PC-3 (cell line): Measurements from ENCODE around the gene PRRX1.

Experiments
- EZH2 ChIP-seq: fragments of 300-600 bp; sonication (generic); IDR thresholded peaks from one replicate; pipeline ENCODE4 v1.6.1; 2017; ENCODE audit warnings: antibody characterized with exemption, mild to moderate bottlenecking, low read length; ENCODE audit not compliant: unreplicated experiment
- EZH2phosphoT487 ChIP-seq: fragments of 300-600 bp; sonication (generic); IDR thresholded peaks from 2 replicates; pipeline ENCODE4 v1.6.1; 2018; ENCODE audit warnings: mild to moderate bottlenecking, antibody characterized with exemption, low read length, borderline replicate concordance
- TF ChIP-seq, protein P1 (sequence below): fragments of 300-600 bp; sonication (generic); conservative IDR thresholded peaks from 2 replicates; pipeline ENCODE4 v1.5.1; 2017; ENCODE audit warnings: antibody characterized with exemption, low read depth, mild to moderate bottlenecking, low read length

DNA sequence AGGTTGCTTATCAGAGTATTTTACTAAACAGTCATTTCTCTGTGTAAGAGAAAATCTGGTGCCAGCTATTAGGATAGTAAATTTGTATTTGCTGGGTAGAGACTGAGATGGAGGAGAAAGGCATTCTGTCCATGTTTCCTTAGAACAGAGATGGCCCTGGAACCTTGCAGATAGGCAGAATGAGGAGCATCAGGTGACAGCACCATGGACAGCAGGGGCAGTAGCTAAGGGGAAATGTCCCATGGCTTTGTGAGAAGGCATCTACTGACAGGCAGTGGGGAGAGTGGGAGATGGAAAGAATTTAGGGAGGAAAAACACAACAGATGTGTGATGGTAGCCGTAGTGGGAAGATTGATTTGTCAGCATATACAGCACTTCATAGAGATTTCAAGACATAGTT, 105.0 kb downstream of the PRRX1 start:
- TF ChIP-seq EZH2phosphoT487 (no peak), EZH2 (no peak)
- TF ChIP-seq, protein P1, sequence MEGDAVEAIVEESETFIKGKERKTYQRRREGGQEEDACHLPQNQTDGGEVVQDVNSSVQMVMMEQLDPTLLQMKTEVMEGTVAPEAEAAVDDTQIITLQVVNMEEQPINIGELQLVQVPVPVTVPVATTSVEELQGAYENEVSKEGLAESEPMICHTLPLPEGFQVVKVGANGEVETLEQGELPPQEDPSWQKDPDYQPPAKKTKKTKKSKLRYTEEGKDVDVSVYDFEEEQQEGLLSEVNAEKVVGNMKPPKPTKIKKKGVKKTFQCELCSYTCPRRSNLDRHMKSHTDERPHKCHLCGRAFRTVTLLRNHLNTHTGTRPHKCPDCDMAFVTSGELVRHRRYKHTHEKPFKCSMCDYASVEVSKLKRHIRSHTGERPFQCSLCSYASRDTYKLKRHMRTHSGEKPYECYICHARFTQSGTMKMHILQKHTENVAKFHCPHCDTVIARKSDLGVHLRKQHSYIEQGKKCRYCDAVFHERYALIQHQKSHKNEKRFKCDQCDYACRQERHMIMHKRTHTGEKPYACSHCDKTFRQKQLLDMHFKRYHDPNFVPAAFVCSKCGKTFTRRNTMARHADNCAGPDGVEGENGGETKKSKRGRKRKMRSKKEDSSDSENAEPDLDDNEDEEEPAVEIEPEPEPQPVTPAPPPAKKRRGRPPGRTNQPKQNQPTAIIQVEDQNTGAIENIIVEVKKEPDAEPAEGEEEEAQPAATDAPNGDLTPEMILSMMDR = no peak
